GM21515 (cell line): Measurements from ENCODE around the gene OR51V1.
"Not testable (repeated sequence)": the region's sequence is repeated elsewhere in the genome, so short reads cannot be mapped to it uniquely, and the experiment has no call there.

ENCODE experiments used
- ATAC-seq: cut with Tn5 transposase; IDR thresholded peaks from one replicate; pipeline ENCODE4 v1.9.1; 2021; ENCODE audit not compliant: unreplicated experiment

OR51V1 gene

GRCh38 chr11:5174934-5175333 lies 25.5 kb downstream of the OR51V1 start:
- no peak for ATAC-seq

- no peak for ATAC-seq
Observed at GRCh38 chr11:5171856-5172255, 28.6 kb downstream of the OR51V1 start.

GRCh38 chr11:5165898-5166297 lies 34.6 kb downstream of the OR51V1 start:
- ATAC-seq, result not testable (repeated sequence)

- ATAC-seq, result not testable (repeated sequence)
Observed at GRCh38 chr11:5164807-5165206, 35.7 kb downstream of the OR51V1 start.

GRCh38 chr11:5161045-5161444 lies 39.4 kb downstream of the OR51V1 start:
- ATAC-seq, result not testable (repeated sequence)

GRCh38 chr11:5160217-5160616 lies 40.3 kb downstream of the OR51V1 start:
- not testable (repeated sequence) for ATAC-seq

- no peak for ATAC-seq
Observed at GRCh38 chr11:5159806-5160205, 40.7 kb downstream of the OR51V1 start.

GRCh38 chr11:5154657-5155056 lies 45.8 kb downstream of the OR51V1 start, which contains the start of gene OR52A1:
TSS of gene OR52A1 (minus strand) at chr11:5154757. CDS start at chr11:5152369, 2,388 bp downstream.
- no peak for ATAC-seq

GRCh38 chr11:5153574-5154431 lies 46.7 kb downstream of the OR51V1 start:
- ATAC-seq, result no peak

GRCh38 chr11:5151713-5152153 lies 48.7 kb downstream of the OR51V1 start:
- no peak for ATAC-seq
